22Rv1 (cell line): Measurements from ENCODE around the gene TMEM9.

ENCODE experiments used
- CTCF ChIP-seq: fragments of 450-650 bp; IDR thresholded peaks from 2 replicates; pipeline ENCODE4 v1.5.1; 2017; ENCODE audit warnings: mild to moderate bottlenecking
- ZFX ChIP-seq: fragments of 450-650 bp; IDR thresholded peaks from 2 replicates; pipeline ENCODE4 v1.6.1; 2017; ENCODE audit warnings: antibody characterized with exemption, borderline replicate concordance

- no peak for TF ChIP-seq CTCF
- no peak for TF ChIP-seq ZFX
Measured at GRCh38 chr1:201190005-201190404, 35.7 kb upstream of the TMEM9 start.
